Smooth muscle cell of the brain vasculature (primary cell): Measurements from ENCODE around the gene GPR119.
"Not testable (repeated sequence)": the region's sequence is repeated elsewhere in the genome, so short reads cannot be mapped to it uniquely, and the experiment has no call there.

Source experiments
- DNase-seq: peaks from one replicate; pipeline ENCODE4 v3.0.0-alpha.2; 2012; ENCODE audit warnings: low read depth, low spot score

GPR119 gene

DNA sequence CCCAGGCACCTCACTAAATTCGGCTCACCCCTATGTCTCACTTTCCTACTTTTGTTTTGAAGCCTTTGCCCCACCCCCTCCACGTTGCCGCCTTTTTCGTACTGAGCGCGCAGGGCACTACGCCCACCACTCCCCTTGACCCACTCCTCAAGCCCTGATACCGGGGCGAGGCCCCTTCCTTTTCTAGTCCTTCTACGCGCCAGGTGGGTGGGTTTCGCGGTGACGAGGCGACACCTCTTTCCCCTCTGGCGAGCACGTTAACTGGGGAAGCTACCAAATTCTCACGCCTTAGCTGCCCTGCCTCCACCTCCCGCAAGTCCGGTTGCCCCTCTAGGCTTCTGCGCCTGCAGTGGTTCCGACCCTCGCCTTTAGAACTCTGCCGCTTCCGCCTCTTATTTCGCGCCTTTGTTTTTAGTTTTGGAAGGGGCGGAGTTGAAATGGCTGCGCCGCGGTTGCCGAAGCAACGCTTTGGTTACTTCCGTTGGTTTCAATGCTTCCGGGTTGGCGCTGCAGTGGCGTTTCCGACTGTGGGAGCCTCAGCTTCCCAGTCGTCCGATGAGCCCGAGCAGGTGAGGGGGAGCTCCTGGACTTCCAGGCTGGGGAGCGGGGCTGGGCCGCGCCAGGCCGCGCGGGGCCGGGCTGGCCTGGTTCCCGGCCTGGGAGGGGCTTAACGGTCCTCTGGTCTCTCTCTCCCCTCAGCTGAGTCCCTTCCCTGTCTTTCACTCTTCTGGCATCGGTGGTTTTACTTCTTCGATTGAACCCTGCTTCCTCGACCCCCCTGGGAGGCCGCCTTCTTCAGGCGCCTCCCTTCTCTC, 45.9 kb downstream of the GPR119 start, which contains the start of gene SLC25A14:
SLC25A14 (plus strand) TSS at position 512 of the 815 bp plus-strand sequence. CDS start 360 bp downstream, outside the sequence.
- peak; percentile 20 for DNase-seq

DNA sequence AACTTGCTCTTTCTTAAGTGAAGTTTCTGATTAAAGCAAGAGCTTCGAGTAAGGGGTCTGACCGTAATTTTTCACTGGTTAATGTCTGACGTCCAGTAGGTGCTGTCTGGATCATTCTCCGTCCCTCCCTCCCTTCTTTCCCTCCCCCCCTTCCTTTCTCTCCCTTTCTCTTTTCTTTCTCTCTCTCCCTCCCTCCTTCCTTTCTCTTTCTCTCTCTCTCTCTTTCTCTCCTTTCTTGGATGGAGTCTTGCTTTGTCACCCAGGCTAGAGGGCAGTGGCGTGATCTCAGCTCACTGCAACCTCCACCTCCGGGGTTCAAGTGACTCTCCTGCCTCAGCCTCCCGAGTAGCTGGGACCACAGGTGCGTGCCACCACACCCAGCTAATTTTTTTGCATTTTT, 46.6 kb downstream of the GPR119 start:
- not testable (repeated sequence) for DNase-seq

DNA sequence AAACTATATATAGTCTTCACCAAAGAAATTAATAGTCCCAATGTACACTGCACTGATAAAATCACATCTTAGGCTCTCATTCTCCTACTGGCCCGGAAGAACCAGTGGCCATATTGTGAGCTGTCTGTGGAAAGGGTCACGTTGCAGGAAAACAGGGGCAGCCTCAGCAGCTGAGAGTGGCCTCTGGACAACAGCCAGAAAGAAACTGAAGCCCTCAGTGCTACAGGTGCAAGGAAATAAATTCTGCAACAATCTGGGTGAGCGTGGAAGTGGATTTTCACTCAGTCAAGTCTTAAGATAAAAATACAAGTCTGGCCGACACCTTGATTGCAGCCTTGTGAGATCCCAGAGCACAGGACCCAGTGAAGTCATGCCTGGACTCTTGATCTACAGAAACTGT, 48.9 kb downstream of the GPR119 start:
- DNase-seq = no peak
